HG02571 (cell line): ENCODE data around the gene SLC6A11.

Experiments used
- ATAC-seq: cut with Tn5 transposase; IDR thresholded peaks from one replicate; pipeline ENCODE4 v1.9.1; 2021; ENCODE audit warnings: mild to moderate bottlenecking, moderate library complexity; ENCODE audit not compliant: unreplicated experiment

The SLC6A11 gene

DNA sequence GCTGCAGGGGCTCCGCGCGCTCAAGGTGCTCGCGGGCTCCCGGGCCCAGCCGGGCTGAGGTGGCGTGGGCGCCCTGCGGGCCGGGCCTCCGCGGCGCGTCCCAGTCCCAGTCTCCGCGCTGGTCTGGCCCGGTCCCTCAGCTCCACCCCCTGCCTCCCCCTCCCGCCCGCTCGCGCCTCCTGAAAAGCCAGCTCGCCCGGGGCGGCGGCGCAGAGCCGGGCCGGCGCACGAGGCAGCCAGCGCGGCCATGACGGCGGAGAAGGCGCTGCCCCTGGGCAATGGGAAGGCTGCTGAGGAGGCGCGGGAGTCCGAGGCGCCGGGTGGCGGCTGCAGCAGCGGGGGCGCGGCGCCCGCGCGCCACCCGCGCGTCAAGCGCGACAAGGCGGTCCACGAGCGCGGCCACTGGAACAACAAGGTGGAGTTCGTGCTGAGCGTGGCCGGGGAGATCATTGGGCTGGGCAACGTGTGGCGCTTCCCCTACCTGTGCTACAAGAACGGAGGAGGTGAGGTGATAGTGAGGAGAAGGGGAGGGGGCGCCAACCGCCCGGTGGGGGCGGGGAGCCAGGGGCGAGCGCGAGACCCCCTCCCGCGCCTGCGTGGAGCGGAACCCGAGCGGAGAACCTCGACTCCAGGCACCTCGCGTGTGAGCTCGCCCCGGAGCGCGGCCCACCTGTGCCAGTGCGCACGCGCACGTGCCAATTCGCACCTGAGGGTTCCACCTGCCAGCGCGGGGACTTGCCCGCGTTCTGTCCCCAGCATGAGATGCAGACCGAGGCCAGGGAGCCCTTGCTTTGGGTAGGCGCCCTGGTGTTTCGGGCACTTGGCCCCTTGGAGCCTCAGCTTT is at the start of gene SLC6A11:
Gene SLC6A11, plus strand, starts transcription at position 210 of the 844 bp plus-strand sequence. Its CDS starts 38 bp downstream, at position 248.
- no peak for ATAC-seq

DNA sequence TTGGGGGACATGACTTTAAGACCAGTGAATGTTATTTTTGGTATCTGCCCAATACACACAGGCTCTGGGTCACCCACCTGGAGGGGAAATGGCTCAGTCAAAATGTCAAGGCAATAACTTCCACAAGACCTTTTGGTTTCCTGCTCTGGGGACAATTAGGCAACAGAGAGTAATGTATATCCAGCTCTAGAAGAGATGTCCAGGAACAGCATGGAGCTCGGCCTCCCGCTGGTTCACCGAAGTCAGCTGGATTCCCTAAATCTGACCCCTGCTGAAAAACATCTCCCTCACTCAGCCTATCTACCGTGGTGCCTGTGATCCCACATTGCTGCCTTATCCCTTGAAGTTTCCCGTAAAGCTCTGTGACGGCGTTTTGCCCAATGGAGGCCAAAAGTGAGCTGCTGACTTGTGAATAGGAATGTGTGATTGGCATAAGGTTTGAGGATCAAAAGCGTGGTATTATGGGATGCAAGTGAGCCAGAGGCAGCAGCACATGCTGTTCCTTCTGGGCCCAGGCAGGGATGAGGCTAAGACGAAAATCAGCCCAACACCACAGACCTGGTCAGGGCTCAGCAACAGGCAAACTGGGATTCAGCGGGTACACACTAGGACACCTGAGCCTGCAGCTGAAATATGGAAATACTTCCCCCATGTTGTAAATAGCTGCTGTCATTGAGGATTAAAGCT is 47.2 kb upstream of the SLC6A11 start:
- no peak for ATAC-seq

DNA sequence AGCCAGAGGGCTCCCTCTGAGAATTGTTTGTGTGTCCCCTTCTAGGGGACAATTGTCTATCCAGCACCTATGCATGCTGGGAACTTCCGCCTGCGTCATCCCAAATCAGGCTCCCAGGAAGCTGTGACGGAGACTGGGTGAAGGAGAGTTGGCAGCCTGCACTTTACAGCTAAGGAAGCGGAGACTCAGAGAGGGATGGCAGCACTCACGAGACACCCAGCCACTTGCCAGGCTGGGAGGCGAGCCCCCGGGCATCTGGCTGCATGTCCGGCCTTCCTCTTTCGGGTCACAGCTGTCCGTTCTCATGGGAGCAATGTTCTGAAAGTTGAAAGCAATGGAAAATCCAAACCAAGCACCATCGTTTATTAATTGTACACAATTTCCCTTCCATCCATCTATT is 45.5 kb upstream of the SLC6A11 start:
- no peak for ATAC-seq

DNA sequence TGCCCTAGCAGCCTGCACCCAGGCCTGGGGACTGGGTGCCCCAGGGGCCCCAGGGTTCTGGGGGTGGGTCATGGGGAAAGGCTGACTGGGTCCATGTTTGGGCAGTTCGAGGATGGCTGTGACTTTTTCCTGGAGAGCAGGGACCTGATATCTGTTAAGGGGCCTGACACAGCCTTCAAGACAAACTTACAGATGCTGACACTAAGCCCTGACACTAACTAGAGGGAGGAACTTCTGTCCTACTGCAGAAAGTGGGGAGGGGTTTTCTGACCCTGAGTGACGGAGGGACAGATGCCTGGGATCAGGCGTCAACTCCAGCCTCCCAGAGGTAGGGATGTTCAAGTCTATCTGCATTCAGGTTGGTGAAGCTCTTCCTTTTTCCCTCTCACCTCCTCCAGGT is 45.0 kb upstream of the SLC6A11 start:
- no peak for ATAC-seq

DNA sequence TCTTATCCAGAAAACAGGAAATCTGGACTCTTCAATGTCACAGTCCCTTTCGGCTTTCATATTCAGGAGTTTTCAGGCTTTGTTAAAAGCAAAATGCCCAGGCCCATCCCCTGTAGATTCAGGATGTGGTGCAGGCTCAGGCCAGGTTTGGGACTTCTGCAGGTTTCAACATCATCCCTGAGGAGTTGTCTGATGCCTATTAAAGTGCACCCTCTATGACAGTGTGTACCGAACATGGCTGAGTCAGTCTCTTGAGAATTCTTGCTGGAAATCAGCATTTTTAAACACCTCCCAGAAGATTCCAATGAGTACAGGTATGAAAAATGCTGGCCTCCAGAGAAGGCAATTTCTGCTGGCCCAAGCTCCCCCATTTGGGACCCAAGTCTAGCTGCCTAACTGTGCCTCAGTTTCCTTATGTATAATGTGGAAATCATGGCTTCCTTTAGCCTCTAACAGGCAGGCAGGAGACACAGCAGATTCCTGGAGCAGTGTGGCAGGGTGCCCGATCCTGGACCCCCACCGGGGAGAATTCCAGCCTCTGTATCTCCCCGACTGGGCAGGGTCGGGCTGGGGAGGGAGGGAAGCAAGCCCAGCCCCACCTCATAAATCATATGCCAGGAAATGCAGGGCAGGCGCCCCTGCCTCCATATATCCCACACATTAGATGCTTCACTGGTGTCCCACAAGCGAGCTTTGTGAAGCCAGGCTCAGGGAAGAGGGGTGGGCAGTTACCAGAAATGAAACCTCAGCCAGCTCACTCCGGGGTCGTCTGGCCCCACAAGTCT is 44.4 kb upstream of the SLC6A11 start:
- no peak for ATAC-seq

DNA sequence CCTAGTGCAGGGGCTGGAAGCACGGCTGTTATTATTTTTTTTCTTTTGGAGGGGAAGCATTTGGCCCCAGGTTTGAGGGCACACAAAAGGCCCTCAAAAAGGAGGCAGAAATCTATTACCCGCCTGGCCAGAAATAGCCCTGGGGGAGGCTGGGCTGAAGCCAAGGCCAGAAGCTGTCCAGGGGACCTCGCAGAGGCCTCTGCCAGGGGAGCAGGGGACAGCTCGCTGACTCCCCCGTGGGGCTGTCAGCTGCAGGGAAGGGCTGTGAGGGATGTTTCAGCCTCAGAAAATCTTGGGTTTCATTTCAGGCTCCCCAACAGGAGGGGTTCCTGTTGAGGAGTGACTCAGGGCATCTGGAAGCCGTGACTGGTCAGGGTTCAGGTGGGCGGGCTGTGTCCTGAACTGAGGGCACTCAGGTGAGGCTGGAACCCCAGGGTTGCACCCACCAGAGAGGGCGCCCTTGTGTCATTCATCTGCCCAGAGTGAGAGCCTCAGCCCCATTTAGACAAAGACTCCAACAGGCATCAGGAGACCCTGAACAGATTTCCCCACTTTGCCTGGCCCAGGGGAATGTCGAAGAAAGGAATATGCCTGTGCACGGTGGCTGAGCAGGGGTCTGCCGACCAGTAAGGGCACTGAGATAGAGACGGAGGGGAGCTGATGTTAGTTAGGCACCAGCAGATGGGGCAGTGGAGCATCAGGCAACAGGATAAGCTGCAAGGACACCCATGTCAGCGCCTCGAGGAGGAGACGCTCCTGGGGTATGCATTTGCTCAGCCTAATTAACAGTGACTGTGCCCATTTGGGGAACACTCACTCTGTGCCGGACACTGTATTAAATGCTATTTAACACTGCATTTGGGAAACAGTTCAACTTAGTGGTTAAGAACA is 43.5 kb upstream of the SLC6A11 start:
- ATAC-seq, result no peak

DNA sequence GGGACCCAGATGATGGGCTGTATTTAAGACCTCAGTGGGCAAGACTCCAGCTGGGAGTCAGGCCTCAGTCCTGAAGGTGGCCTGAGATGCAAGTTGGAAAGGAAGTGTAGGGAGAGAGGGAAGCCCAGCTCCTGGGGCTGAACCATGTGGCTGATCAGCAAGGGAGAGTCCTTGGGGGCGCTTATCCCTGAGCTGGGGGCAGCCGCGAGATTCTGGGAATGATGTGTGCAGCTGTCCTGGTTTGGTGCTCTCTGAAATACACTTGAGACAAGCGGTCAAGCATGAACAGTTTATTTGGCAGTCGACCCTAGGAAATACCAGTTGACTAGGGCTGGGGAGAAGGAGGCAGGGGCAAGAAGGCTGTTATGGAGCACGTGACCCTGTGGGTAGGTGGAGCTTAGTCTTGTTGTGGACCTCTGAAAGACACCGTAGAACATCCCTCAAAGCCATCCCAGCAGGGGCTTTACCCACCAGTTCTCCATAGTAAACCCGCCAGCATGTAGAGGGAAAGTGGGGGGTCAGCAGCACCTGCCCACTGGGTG is 41.8 kb upstream of the SLC6A11 start:
- ATAC-seq, result no peak

DNA sequence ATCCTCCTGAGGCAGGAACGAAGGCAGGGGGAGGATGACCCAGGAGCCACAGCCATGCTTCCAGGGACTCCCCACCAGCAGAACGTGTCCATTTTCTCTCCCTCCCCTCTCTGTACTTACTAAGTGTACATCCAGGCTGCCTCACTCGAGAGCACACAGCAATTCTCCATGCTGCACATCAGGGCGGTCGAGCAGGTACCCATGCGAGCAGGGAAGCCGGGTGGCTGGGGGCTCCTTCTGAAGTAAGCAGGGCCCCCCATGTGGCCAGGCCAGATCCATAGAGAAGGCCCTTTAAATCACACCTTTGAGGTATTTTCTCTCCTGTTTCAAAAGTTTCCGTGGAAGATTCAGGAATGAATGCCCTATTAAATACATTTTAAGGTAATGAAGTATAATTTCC is 41.2 kb upstream of the SLC6A11 start:
- ATAC-seq, result no peak

DNA sequence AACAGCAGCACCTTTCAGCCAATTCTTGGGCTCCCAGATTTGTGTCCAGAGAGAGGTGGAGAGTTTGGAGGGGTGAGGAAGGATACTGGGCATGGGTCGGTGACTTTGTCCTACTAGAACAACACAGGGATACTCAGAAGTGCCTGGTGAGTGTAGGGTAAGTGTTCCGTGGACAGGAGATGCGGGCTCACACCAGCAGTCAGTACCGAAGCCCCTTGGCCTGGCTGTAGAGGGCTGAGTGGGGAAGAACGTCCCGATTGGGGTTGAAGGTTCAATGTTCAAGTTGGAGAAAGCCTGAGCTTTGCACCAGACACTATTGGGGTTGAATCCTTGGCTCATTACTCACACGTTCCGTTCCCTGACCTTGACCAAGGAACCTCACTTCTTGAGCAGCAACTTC is 40.8 kb upstream of the SLC6A11 start:
- no peak for ATAC-seq

DNA sequence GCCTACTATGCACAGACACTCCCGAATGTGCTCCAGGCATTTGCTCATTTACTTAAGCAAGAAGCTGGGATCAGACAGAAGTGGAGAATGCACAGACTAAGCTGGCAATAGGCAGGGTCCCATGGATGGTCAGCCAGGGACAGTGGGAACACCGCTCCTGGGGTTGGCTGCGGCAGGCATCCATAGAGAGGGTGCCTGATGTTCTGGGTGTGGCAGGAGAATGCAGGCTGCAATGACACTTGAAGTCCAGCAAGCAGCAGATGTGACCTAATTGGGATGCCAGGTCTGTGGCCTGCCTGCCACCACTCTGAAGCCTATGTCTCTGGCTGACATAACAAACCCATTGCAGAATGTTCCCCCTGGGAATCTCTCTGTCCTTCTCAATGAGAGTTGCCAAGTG is 40.2 kb upstream of the SLC6A11 start:
- no peak for ATAC-seq

DNA sequence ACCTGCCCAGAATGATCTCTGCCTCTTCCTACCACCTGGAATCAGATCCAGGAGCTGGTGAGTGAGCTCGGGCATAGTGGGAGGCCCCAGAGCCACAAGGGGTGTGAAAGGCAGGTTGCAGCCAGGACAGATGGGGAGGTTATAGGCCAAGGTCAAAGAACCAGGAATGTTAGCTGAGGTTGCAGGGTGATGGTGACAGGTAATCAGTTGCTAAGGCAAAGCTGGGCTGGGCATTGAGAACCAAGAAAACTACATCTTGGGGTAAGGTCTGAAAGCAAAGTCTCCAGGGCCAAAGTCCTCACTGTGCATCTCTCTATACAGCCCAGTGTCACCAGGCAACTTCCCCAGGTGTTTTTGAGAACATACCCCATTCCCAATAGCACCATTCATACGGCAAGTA is 38.4 kb upstream of the SLC6A11 start:
- no peak for ATAC-seq

DNA sequence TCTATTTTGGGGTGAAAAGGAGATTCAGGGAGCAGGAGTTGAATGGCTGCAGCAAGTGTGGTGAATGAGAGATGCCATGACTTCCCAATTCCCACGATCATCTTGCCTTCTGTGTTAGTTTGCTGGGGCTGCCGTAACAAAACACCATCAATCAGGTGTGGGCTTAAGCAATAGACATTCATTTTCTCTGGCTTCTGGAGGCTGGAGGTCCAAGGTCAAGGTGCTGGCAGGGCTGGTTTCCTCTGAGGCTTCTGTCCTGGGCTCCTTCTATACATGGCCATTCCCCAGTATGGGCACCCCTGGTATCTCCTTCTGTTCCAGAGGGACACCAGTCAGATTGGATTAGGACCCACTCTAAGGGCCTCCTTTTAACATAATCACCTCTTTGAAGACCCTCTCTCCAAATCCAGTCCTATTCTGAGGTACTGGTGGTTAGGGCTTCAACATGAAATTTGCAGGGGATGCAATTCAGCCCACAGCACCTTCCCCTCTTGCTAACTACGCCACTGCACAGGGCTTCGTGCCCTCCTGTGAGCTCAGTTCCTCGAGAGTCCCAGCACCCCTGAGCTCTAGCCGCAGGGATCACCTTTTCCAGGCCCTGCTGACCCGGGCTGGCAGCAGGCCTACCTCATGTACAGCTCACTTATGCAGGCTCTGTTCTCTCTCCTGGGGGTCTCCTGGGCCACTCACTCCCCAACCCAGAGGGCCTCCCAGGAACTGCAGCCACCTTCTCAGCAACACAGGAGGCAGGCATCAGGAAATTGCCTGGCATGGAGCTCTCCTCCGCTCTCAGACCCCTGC is 37.3 kb upstream of the SLC6A11 start:
- no peak for ATAC-seq

DNA sequence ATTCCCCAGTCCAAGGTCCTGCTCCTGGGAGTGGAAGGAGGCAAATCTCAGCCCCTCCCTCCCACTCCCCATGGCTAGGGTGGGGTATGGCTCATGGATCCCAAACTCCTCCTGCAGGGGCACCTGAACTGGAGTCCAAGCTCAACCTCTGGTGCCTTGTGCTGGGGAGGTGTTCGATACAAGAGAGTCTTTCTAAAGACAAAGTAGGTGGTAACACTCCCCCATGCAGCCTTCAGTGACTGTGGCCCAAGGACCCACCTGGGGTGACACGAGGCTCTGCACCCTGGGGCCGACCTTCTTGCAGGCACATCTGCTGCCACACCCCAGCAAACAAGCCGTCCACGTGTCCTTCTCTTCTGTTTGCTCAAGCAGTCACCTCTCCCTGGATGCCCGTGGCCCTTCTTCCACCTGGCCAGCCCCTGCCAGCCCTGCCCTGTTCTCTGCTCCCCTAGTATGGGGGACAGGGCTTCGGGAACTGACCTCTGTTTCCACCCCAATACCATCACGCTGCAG is 36.7 kb upstream of the SLC6A11 start:
- ATAC-seq, result no peak

DNA sequence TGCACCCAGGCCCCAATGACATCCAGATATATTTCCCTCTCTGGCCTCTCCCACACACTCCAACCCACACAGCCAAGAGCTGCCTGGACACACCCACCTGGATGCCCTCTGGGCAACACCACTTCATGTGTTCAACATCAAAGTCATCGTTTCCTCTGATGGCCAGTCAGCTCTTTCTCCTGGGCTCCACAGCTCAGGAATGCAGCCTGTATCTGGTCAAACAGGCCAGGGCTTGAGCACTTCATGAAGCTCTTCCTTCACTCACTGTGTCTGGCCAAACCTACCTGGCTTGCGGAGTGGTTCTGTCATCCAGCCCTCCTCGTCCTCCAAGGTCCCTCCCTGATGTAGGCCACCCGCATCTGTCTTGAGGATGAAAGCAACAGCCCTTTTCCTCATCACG is 35.8 kb upstream of the SLC6A11 start:
- ATAC-seq, result no peak

DNA sequence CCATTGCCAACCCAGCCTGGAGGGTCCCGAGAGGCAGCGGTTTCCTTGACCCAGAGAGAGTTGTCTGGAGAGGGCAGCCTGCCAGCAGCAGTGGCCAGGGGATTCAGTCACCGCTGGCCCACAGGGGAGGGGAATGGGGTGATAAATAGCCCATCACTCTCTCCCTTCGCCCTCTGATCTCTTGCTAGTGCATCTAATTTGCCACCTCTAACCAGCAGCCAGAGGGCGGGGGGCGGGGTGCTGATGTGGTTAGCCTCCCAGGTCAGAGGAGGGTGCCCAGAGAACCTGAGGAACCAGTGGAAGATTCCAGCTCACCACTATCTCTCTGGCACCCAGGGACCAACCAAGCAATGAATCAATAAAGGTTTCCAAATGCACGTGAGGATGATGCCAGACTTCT is 35.1 kb upstream of the SLC6A11 start:
- no peak for ATAC-seq

DNA sequence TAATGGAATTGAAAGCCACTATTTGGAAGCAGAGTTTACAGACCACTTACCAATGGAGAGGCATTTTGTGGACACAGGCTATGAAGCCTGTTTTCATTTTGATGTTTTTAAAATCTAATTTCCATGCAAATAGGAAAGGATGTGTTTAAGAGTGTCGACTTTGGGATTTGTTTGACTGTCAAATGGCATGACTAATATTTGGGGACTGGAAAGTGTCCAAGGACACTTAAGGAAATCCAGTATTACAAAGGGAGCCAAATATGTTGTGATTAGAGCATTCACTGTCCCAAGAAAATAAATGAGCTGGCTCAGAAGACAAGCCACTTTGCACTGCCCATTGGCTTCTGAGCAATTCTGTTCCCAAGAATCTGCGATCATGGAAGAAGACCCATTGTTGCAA is 34.0 kb upstream of the SLC6A11 start:
- no peak for ATAC-seq

DNA sequence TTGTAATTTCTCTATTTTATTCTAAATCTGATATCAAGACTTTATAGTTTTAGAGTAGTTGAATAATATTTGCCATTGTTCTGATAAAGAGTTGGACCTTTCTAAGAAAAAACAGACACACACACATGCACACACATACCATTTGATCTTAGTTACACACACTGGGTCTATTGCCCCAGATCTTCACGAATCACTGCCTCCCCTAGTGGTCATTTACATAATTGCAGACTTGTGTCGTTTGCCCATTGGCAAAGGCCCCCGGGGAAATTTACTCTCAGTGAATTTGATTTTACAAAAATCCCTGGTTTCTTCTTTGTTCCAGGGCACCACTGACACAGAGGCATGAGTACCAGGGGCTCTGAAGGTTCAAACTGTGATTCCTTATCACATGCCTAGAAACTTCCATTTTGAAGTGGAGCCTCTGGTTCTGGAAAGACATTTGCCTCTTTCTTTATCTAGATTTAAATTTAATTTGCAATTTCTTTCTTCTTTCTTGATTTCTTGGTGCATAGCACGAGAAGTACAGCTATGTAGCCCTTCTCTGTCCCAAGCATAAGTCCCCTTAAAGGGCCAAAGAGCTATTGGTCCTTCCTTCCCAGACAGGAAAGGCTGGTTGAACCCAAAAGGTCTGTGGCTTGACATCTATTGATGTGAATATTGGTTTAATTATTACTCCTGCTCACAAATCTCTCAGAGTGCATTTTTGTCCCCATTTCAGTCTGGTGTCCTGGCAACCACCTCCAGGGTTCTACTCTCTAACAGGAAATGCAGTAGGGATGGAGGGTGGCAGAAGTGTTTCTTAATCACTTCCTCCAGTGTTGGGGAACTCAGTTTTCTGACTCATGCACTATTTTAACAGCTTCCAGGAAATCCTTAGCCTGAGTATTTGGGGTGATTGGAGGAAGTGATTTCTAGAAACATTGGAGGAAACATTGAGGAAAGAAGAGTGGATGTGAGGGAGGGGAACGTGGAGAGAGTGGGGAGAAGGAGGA is 32.4 kb upstream of the SLC6A11 start:
- no peak for ATAC-seq

DNA sequence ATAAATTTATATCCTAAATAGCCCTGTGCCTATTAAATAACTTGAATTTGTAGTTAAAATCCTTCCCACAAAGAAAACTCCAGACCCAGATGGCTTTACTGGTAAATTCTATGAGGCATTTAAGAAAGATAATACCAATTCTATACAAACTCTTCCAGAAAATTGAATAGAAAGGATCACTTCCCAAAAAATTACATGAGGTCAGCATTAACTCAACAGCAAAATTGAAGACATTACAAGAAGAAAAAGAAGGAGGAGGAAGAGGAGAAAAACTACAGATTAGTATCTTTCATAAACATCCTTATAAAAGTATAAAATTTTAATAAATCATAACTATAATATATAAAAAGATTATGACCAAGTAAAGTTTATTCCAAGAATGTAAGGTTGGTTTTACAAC is 29.4 kb upstream of the SLC6A11 start:
- ATAC-seq, result no peak
